Skeletal muscle tissue (tissue), 4 donors: Measurements from ENCODE around the gene LRRC41. TPM values are rescaled to one million over a fixed set of nuclear protein-coding genes. Genes with fewer than 3 reads are reported as not detected.
"Not testable (repeated sequence)": the region's sequence is repeated elsewhere in the genome, so short reads cannot be mapped to it uniquely, and the experiment has no call there.

Experiments
- H3K27ac ChIP-seq: one replicate; pipeline ENCODE4 v1.7.0; 2013; ENCODE audit warnings: mild to moderate bottlenecking, low read depth, low read length, inconsistent platforms
- H3K27me3 ChIP-seq, 3 donors: one replicate each; pipeline ENCODE4 v1.7.0; 2013; ENCODE audit warnings: low read length in 3 of 3; ENCODE audit not compliant: control insufficient read depth in 3 of 3, insufficient read depth in 3 of 3
- H3K36me3 ChIP-seq, 3 donors: one replicate each; pipeline ENCODE4 v1.7.0; 2013; ENCODE audit warnings: low read length in 3 of 3; ENCODE audit not compliant: control insufficient read depth in 3 of 3, insufficient read depth in 3 of 3
- H3K4me1 ChIP-seq, 3 donors: one replicate each; pipeline ENCODE4 v1.7.0; 2013; ENCODE audit warnings: low read length in 3 of 3, mild to moderate bottlenecking in 3 of 3; ENCODE audit not compliant: control insufficient read depth in 3 of 3, insufficient read depth in 3 of 3
- H3K4me3 ChIP-seq, 3 donors: one replicate each; pipeline ENCODE4 v1.7.0; 2013; ENCODE audit warnings: low read length in 3 of 3
- H3K9ac ChIP-seq, 3 donors: one replicate each; pipeline ENCODE4 v1.7.0; 2013; ENCODE audit warnings: low read length in 3 of 3, mild to moderate bottlenecking in 3 of 3, moderate library complexity in 2 of 3, low read depth in 1 of 3
- H3K9me3 ChIP-seq, 3 donors: one replicate each; pipeline ENCODE4 v1.7.0; 2013; ENCODE audit warnings: low read length in 3 of 3; ENCODE audit not compliant: control insufficient read depth in 3 of 3
- total RNA-seq: library from RNA; depleted of rRNA; stranded (reverse); fragments of >200 nt; gene quantifications from one replicate; pipeline ENCODE4 v1.2.3, GENCODE V29; 2014
- donor health status: Osteomylitis.

Gene LRRC41
- total RNA-seq, 1 donor from 2014 or later: 55.8 TPM

- H3K4me3 ChIP-seq, H3K36me3 ChIP-seq, H3K27me3 ChIP-seq, H3K27ac ChIP-seq, H3K9me3 ChIP-seq, H3K9ac ChIP-seq: not testable (repeated sequence)
- peaks cover 9 to 18% (median 11%) of the 10 kb centered on the region in 3 donors for H3K4me1 ChIP-seq
These were observed 57.3 kb downstream of the LRRC41 start for GRCh38 chr1:46246136-46246535.

GRCh38 chr1:46244656-46245371 lies 58.6 kb downstream of the LRRC41 start:
- no peaks in the 10 kb centered on the region for H3K9me3 ChIP-seq
- no peaks in the 10 kb centered on the region for H3K27me3 ChIP-seq
- no peak overlapping the region for H3K4me3 ChIP-seq
- H3K27ac ChIP-seq: no peak overlapping the region
- peaks cover 9 to 18% (median 11%) of the 10 kb centered on the region in 3 donors for H3K4me1 ChIP-seq
- no peak overlapping the region for H3K9ac ChIP-seq
- H3K36me3 ChIP-seq: no peaks in the 10 kb centered on the region

- H3K27me3 ChIP-seq, H3K36me3 ChIP-seq, H3K9ac ChIP-seq, H3K27ac ChIP-seq, H3K4me3 ChIP-seq, H3K9me3 ChIP-seq: not testable (repeated sequence)
- H3K4me1 ChIP-seq: peaks cover 9 to 18% (median 11%) of the 10 kb centered on the region in 3 donors
These were observed 59.6 kb downstream of the LRRC41 start for GRCh38 chr1:46243831-46244230.

GRCh38 chr1:46242918-46243317 lies 60.5 kb downstream of the LRRC41 start:
- Histone ChIP-seq H3K9ac (no peak overlapping the region), H3K36me3 (no peaks in the 10 kb centered on the region), H3K9me3 (peaks cover 0 to 2% (median 0%) of the 10 kb centered on the region in 3 donors), H3K27me3 (no peaks in the 10 kb centered on the region), H3K4me3 (no peak overlapping the region), H3K4me1 (peaks cover 4 to 13% (median 8%) of the 10 kb centered on the region in 3 donors), H3K27ac (no peak overlapping the region)

GRCh38 chr1:46241733-46242132 lies 61.7 kb downstream of the LRRC41 start:
- H3K9ac ChIP-seq, H3K4me1 ChIP-seq, H3K27me3 ChIP-seq, H3K27ac ChIP-seq, H3K4me3 ChIP-seq, H3K9me3 ChIP-seq, H3K36me3 ChIP-seq: not testable (repeated sequence)

GRCh38 chr1:46238865-46239264 lies 64.6 kb downstream of the LRRC41 start:
- not testable (repeated sequence) for H3K9ac ChIP-seq, H3K27me3 ChIP-seq, H3K9me3 ChIP-seq, H3K4me3 ChIP-seq, H3K27ac ChIP-seq, H3K36me3 ChIP-seq, H3K4me1 ChIP-seq

- Histone ChIP-seq H3K9ac (no peak overlapping the region), H3K9me3 (peaks cover 0 to 2% (median 0%) of the 10 kb centered on the region in 3 donors), H3K27me3 (no peaks in the 10 kb centered on the region), H3K4me1 (no peaks in the 10 kb centered on the region), H3K36me3 (no peaks in the 10 kb centered on the region), H3K27ac (no peak overlapping the region), H3K4me3 (no peak overlapping the region)
These were observed 66.5 kb downstream of the LRRC41 start for GRCh38 chr1:46236882-46237281.

- H3K4me3 ChIP-seq: not testable (repeated sequence)
These were observed 72.2 kb downstream of the LRRC41 start for GRCh38 chr1:46231231-46231630.

More at GRCh38 chr1:46231231-46231630, 72.2 kb downstream of the LRRC41 start:
- H3K4me1 ChIP-seq, H3K27me3 ChIP-seq, H3K9ac ChIP-seq, H3K36me3 ChIP-seq, H3K9me3 ChIP-seq, H3K27ac ChIP-seq: not testable (repeated sequence)

Other genes starting within 250 kb of the LRRC41 start
- gene PIK3R3, start 171.0 kb downstream of the LRRC41 start, total RNA-seq: 13.0 TPM
- gene TSPAN1, start 128.5 kb downstream of the LRRC41 start, total RNA-seq: not detected
- not detected for gene P3R3URF, start 127.1 kb downstream of the LRRC41 start, total RNA-seq
- gene POMGNT1, start 105.2 kb downstream of the LRRC41 start, total RNA-seq: 23.5 TPM
- 1.6 TPM for gene LURAP1, start 100.3 kb downstream of the LRRC41 start, total RNA-seq
- gene RAD54L, start 55.9 kb downstream of the LRRC41 start, total RNA-seq: 3.1 TPM
- gene UQCRH, start 82 bp upstream of the LRRC41 start, total RNA-seq: 480 TPM
- 11.5 TPM for gene NSUN4, start 37.2 kb upstream of the LRRC41 start, total RNA-seq
- gene FAAH, start 90.7 kb upstream of the LRRC41 start, total RNA-seq: 13.6 TPM
- not detected for gene DMBX1, start 186.2 kb upstream of the LRRC41 start, total RNA-seq
- not detected for gene KNCN, start 248.0 kb upstream of the LRRC41 start, total RNA-seq